Naive B cell (primary cell): ENCODE results near the gene MPV17L2. TPM values are rescaled to one million over a fixed set of nuclear protein-coding genes. Genes with fewer than 3 reads are reported as not detected.

Experiments
- ATAC-seq, 2 donors: fragments of 150-1000 bp; cut with Tn5 transposase; 2 replicates each; pipeline ENCODE4 v1.10.0; 2021; ENCODE audit warnings: low read depth in 2 of 2, mild to moderate bottlenecking in 2 of 2, moderate library complexity in 2 of 2
- DNase-seq: peaks from one replicate; pipeline ENCODE4 v3.0.0; 2022
- H3K27ac Mint-ChIP-seq, 6 donors: one replicate each; pipeline ENCODE4 v1.8.0; 2020 to 2022; ENCODE audit warnings: mild to moderate bottlenecking in 6 of 6, mixed read lengths in 6 of 6, moderate library complexity in 5 of 6, inconsistent platforms in 2 of 6
- H3K27me3 Mint-ChIP-seq, 3 donors: one replicate each; pipeline ENCODE4 v1.8.0; 2021 to 2022; ENCODE audit warnings: mixed read lengths in 3 of 3, mild to moderate bottlenecking in 1 of 3
- H3K36me3 Mint-ChIP-seq, 2 donors: one replicate each; pipeline ENCODE4 v1.8.0; 2020 to 2022; ENCODE audit warnings: mixed read lengths in 2 of 2, inconsistent platforms in 1 of 2, mild to moderate bottlenecking in 1 of 2
- H3K4me1 Mint-ChIP-seq, 3 donors: one replicate each; pipeline ENCODE4 v1.8.0; 2020 to 2022; ENCODE audit warnings: mixed read lengths in 3 of 3, inconsistent platforms in 1 of 3, mild to moderate bottlenecking in 1 of 3, moderate library complexity in 1 of 3
- H3K4me3 Mint-ChIP-seq, 8 donors: one replicate each; pipeline ENCODE4 v1.8.0; 2020 to 2022; ENCODE audit warnings: mild to moderate bottlenecking in 8 of 8, mixed read lengths in 8 of 8, moderate library complexity in 8 of 8, inconsistent platforms in 2 of 8
- H3K9me3 Mint-ChIP-seq, 7 donors: one replicate each; pipeline ENCODE4 v1.8.0; 2020 to 2022; ENCODE audit warnings: mixed read lengths in 7 of 7, mild to moderate bottlenecking in 5 of 7, inconsistent platforms in 2 of 7, moderate library complexity in 1 of 7
- polyA plus RNA-seq, 6 donors: library from polyadenylated mRNA; unstranded; fragments of 300-500 nt; fragmentation: Illumina TruSeq; gene quantifications; one replicate each; pipeline ENCODE4 v1.2.3, GENCODE V29; 2021; ENCODE audit warnings: low read depth in 6 of 6

Gene MPV17L2
- polyA plus RNA-seq, 6 donors from 2014 or later = 1.8 to 12.0 (median 10.2) TPM

DNA sequence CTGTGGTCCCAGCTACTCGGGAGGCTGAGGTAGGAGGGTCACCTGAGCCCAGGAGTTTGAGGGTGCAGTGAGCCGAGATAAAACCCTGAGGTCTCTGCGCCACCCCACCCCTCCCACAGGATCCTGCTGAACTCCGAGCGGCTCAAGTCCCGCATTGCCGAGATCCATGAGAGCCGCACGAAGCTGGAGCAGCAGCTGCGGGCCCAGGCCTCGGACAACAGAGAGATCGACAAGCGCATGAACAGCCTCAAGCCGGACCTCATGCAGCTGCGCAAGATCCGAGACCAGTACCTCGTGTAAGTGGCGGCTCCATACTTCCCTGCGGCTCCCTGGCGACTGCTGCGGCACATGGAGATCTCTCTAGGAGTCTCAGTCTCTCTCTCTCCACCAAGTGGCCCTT lies 26.0 kb upstream of the MPV17L2 start:
- Mint-ChIP-seq H3K4me1 (peaks cover 34 to 53% (median 41%) of the 10 kb centered on the region in 3 donors), H3K9me3 (no peaks in the 10 kb centered on the region), H3K27me3 (no peaks in the 10 kb centered on the region), H3K27ac (peak overlapping the region in 1 of 6 donors; percentile 37), H3K36me3 (peaks cover 3 to 10% of the 10 kb centered on the region in 2 donors), H3K4me3 (peak overlapping the region in 1 of 8 donors; percentile 33)
- DNase-seq (no peak), ATAC-seq (no peak)

DNA sequence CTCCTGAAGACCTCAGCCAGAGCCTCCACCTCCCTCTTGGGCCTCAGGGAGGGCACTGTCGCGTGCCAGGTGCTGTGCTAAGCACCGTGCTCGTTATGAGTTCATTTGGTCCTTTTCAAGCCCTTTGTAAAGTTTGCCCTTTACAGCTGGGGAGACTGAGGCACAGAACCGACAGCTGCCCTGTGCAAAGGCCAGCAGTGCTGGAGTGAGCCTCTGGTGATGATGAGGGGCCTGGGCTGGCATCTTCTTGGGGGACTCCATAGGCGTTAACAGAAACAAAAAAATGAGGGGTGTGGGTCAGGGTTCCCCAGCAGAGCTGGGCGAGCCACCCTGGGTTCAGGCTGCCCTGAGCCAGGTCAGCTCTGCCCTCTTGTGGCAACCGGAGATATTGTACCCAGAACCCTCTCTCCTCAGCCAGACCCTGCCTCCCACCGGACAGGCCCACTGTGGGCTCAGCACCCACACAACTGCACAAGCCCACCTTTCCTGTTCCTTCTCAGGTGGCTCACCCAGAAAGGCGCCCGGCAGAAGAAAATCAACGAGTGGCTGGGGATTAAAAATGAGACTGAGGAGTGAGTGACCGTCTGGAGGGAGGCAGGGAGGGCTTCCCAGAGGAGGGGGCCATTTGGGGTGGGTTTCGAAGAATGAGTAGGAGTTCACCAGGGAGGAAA lies 24.9 kb upstream of the MPV17L2 start:
- H3K4me3 Mint-ChIP-seq = peak overlapping the region; percentile 54 to 94 (median 70)
- DNase-seq (peak; percentile 61), ATAC-seq (peak; percentile 23 to 38)
- peak overlapping the region; percentile 66 to 100 (median 96) for H3K27ac Mint-ChIP-seq
- H3K27me3 Mint-ChIP-seq = no peaks in the 10 kb centered on the region
- peaks cover 42 to 60% (median 52%) of the 10 kb centered on the region in 3 donors for H3K4me1 Mint-ChIP-seq
- no peaks in the 10 kb centered on the region for H3K9me3 Mint-ChIP-seq
- peaks cover 3 to 10% of the 10 kb centered on the region in 2 donors for H3K36me3 Mint-ChIP-seq

- Mint-ChIP-seq H3K27me3 (no peaks in the 10 kb centered on the region), H3K27ac (peak overlapping the region in 5 of 6 donors; percentile 96 to 100 (median 99)), H3K4me1 (peaks cover 47 to 59% (median 59%) of the 10 kb centered on the region in 3 donors), H3K4me3 (peak overlapping the region in 3 of 8 donors; percentile 70 to 97 (median 94)), H3K36me3 (peaks cover 3 to 10% of the 10 kb centered on the region in 2 donors), H3K9me3 (no peaks in the 10 kb centered on the region)
- ATAC-seq (peak in 1 of 2 donors; percentile 6), DNase-seq (peak; percentile 42)
Observed at GRCh38 chr19:18168673-18169381, 24.2 kb upstream of the MPV17L2 start.

- DNase-seq (peak; percentile 51), ATAC-seq (peak in 1 of 2 donors; percentile 7)
- Mint-ChIP-seq H3K9me3 (no peaks in the 10 kb centered on the region), H3K36me3 (peaks cover under 1 to 5% of the 10 kb centered on the region in 2 donors), H3K27ac (peak overlapping the region; percentile 96 to 100 (median 99)), H3K27me3 (no peaks in the 10 kb centered on the region), H3K4me3 (peak overlapping the region; percentile 77 to 99 (median 93)), H3K4me1 (peaks cover 52 to 75% (median 73%) of the 10 kb centered on the region in 3 donors)
Observed at GRCh38 chr19:18170714-18171255, 22.2 kb upstream of the MPV17L2 start.

DNA sequence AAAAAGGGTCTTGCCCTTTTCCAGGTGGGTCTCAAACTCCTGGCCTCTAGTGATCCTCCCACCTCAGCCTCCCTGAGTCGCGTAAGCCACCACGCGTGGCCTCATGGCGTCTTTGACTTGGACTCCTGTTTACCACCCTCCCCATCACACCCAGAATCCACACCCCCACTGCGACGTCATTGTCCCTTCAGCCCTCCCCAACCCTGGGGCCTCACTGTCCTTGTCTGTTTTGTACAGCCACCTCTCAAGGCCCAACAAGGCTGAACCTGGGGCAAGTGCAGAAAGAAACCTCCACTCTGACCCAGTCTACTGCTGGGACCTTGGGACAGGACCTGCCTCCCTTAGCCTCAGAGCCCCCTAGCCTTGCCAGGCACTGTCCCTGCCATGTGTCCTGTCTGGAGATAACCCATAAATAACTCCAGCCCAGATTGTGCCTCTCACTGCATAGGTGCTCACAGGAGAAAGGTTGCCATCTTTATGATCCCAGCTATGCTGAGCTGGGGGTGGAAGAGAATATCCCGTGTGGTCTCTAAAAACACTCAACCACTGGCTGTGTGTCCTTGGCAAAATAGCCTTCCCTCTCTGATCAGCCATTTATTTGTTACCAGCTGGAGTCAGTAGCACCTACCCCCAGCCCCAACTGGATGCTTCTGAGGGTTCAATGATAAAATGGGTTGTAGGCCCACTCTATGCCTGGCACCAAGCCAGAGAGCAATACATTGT lies 21.3 kb upstream of the MPV17L2 start:
- H3K27me3 Mint-ChIP-seq = no peaks in the 10 kb centered on the region
- peak overlapping the region; percentile 98 to 100 (median 99) for H3K27ac Mint-ChIP-seq
- no peak for DNase-seq
- H3K9me3 Mint-ChIP-seq = no peaks in the 10 kb centered on the region
- peaks cover 55 to 83% (median 80%) of the 10 kb centered on the region in 3 donors for H3K4me1 Mint-ChIP-seq
- no peak for ATAC-seq
- H3K4me3 Mint-ChIP-seq = peak overlapping the region; percentile 56 to 99 (median 93)
- peaks cover 4 to 7% of the 10 kb centered on the region in 2 donors for H3K36me3 Mint-ChIP-seq

- Mint-ChIP-seq H3K4me1 (peaks cover 60 to 89% (median 86%) of the 10 kb centered on the region in 3 donors), H3K36me3 (peaks cover 4 to 15% of the 10 kb centered on the region in 2 donors), H3K4me3 (peak overlapping the region; percentile 93 to 99 (median 96)), H3K27me3 (no peaks in the 10 kb centered on the region), H3K9me3 (no peaks in the 10 kb centered on the region), H3K27ac (peak overlapping the region; percentile 99 to 100 (median 99))
- DNase-seq = no peak
- no peak for ATAC-seq
Observed at GRCh38 chr19:18172331-18173053, 20.5 kb upstream of the MPV17L2 start.

GRCh38 chr19:18173054-18173571 lies 19.9 kb upstream of the MPV17L2 start:
- peak overlapping the region; percentile 93 to 99 (median 96) for H3K4me3 Mint-ChIP-seq
- H3K36me3 Mint-ChIP-seq = peaks cover 4 to 16% of the 10 kb centered on the region in 2 donors
- ATAC-seq (peak; percentile 10 to 11), DNase-seq (no peak)
- H3K27ac Mint-ChIP-seq = peak overlapping the region; percentile 99 to 100 (median 99)
- H3K4me1 Mint-ChIP-seq = peaks cover 57 to 91% (median 86%) of the 10 kb centered on the region in 3 donors
- H3K9me3 Mint-ChIP-seq = no peaks in the 10 kb centered on the region
- no peaks in the 10 kb centered on the region for H3K27me3 Mint-ChIP-seq

DNA sequence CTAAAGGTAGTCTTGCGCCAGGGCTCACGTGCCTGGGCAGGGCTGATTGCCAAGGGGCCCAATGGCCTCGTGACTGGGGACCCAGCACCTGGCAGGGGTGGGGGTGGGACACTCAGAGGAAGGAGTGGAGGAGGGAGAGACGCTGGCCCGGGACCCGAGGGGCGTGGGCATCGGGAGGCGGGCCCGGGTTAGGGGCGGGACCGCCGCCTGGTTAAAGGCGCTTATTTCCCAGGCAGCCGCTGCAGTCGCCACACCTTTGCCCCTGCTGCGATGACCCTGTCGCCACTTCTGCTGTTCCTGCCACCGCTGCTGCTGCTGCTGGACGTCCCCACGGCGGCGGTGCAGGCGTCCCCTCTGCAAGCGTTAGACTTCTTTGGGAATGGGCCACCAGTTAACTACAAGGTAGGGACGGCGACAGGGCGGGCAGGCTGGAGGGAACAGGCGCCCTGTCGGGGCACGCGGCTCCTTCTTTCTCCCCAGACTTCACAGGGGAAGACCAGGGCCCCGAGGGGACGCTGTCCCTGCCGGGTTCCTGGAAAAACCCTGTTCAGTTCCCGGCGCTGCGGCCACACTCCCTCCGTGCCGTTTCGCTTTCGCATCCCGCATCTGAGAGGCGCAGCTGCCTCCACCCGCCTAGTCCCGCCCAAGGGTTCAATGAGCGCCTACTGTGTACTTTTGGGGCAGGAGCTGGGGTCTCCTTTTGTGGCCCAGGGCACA lies 19.3 kb upstream of the MPV17L2 start, which contains the start of gene IFI30:
IFI30 (plus strand) TSS at position 242 of the 717 bp plus-strand sequence; CDS start at position 271, 29 bp downstream.
- Mint-ChIP-seq H3K4me3 (peak within 1 kb of the TSS; percentile 93 to 99 (median 96)), H3K27ac (peak within 1 kb of the TSS; percentile 99 to 100 (median 99)), H3K36me3 (peaks cover 4 to 16% of the 10 kb centered on the region in 2 donors), H3K4me1 (peaks cover 55 to 87% (median 84%) of the 10 kb centered on the region in 3 donors), H3K9me3 (no peaks in the 10 kb centered on the region), H3K27me3 (no peaks in the 10 kb centered on the region)
- ATAC-seq = peak; percentile 53 to 62
- DNase-seq = peak; percentile 89

GRCh38 chr19:18174983-18175382 lies 18.0 kb upstream of the MPV17L2 start:
- Mint-ChIP-seq H3K9me3 (no peaks in the 10 kb centered on the region), H3K27ac (peak overlapping the region in 3 of 6 donors; percentile 65 to 100 (median 99)), H3K27me3 (no peaks in the 10 kb centered on the region), H3K36me3 (peaks cover 4 to 16% of the 10 kb centered on the region in 2 donors), H3K4me3 (peak overlapping the region; percentile 93 to 99 (median 96)), H3K4me1 (peaks cover 54 to 89% (median 82%) of the 10 kb centered on the region in 3 donors)
- no peak for ATAC-seq
- DNase-seq = no peak

- ATAC-seq (no peak), DNase-seq (no peak)
- Mint-ChIP-seq H3K4me1 (peaks cover 44 to 88% (median 75%) of the 10 kb centered on the region in 3 donors), H3K27ac (peak overlapping the region in 3 of 6 donors; percentile 59 to 69 (median 61)), H3K9me3 (no peaks in the 10 kb centered on the region), H3K4me3 (peak overlapping the region; percentile 59 to 99 (median 94)), H3K27me3 (no peaks in the 10 kb centered on the region), H3K36me3 (peaks cover 4 to 16% of the 10 kb centered on the region in 2 donors)
Observed at GRCh38 chr19:18176367-18177310, 16.4 kb upstream of the MPV17L2 start.

DNA sequence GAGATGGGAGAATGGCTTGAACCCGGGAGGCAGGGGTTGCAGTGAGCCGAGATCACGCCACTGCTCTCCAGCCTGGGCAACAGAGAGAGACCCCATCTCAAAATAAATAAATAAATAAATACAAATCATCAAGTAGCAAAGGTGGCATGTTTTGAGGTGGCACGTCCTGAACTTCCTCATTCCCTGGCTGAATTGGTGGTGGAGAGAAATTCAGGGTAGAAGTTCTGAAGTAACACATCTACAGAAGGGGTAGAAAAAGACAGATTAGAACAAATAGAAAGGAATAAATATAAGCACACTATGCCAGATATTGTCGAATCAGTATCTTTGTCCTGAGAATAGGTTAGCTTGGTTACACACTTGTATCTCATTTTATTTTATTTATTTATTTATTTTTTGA lies 13.1 kb upstream of the MPV17L2 start:
- DNase-seq (no peak), ATAC-seq (no peak)
- Mint-ChIP-seq H3K4me1 (peaks cover 26 to 74% (median 47%) of the 10 kb centered on the region in 3 donors), H3K27me3 (no peaks in the 10 kb centered on the region), H3K9me3 (no peaks in the 10 kb centered on the region), H3K36me3 (peaks cover 4 to 16% of the 10 kb centered on the region in 2 donors), H3K4me3 (peak overlapping the region in 7 of 8 donors; percentile 4 to 83 (median 47)), H3K27ac (peak overlapping the region in 5 of 6 donors; percentile 10 to 94 (median 54))
